ENCODE results near the gene PLIN5. TPM values are rescaled to one million over a fixed set of nuclear protein-coding genes. Genes with fewer than 3 reads are reported as not detected.

The PLIN5 gene, protein sequence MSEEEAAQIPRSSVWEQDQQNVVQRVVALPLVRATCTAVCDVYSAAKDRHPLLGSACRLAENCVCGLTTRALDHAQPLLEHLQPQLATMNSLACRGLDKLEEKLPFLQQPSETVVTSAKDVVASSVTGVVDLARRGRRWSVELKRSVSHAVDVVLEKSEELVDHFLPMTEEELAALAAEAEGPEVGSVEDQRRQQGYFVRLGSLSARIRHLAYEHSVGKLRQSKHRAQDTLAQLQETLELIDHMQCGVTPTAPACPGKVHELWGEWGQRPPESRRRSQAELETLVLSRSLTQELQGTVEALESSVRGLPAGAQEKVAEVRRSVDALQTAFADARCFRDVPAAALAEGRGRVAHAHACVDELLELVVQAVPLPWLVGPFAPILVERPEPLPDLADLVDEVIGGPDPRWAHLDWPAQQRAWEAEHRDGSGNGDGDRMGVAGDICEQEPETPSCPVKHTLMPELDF
- 1 to 10 TPM; 1.4 to 2.2 TPM for total RNA-seq
- polyA plus RNA-seq, result under 1 TPM in 1 of 2 donors, not detected in 1; 0.28 TPM

DNA sequence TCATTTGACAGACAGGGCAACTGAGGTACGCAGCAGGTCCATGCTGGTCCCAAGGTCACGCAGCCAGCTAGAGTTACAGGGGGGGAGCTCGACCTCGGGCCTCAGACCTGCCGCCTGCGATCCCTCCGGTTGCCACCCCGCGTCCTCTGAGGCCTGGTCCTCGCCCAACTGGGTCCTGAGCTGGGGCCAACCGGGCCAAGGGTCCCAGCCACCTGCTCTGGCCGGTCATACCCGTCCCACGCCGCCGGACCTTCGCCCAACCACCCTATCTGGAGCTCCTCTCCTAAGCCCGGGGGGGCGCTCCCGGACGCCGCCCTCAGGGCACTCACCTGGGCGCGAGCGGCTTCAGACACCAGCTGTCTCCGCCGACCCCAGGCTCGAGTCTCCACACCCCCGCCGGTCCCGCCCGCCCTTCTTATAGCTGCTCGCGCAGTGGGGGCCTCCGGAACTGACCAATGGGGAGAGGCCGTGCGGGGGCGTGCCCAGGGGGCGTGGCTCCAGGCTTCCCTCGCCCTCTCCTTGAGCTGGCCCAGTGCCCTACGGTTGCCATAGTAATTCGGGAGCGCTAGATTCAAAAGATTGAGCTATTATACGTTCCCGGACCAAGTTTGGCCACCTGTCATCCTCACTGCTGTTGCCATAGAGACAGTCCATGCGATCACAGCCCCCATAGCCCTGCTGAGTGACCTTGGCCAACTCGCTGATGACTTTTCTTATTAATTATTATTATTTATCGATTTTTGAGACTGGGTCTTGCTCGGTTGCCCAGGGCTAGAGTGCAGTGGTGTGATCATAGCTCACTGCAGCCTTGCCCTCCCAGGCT, at the start of gene PLIN5:
PLIN5 (minus strand) TSS at position 389 of the 823 bp plus-strand sequence. CDS start 1,150 bp downstream, outside the sequence.
- peaks cover 0 to 3% (median 0%) of the 10 kb centered on the region in 8 donors for H3K9me3 Mint-ChIP-seq
- Histone ChIP-seq H3K9me3 (ENCODE audit: control insufficient read depth in 1 of 2, low read length in 2 of 2) (no peaks in the 10 kb centered on the region), H3K36me3 (ENCODE audit: insufficient read depth, low read length) (no peaks in the 10 kb centered on the region), H3K4me1 (ENCODE audit: insufficient read depth, low read length) (no peaks in the 10 kb centered on the region), H3K27ac (ENCODE audit: low read depth, low read length) (no peak within 1 kb of the TSS), H3K4me3 (ENCODE audit: low read length in 2 of 2) (no peak within 1 kb of the TSS), H3K27me3 (ENCODE audit: insufficient read depth, low read length) (no peaks in the 10 kb centered on the region)
- DNase-seq, result peak in 2 of 5 donors; percentile 11 to 15
- peak within 1 kb of the TSS in 2 of 8 donors; percentile 52 to 58 for H3K4me3 Mint-ChIP-seq
- H3K4me1 Mint-ChIP-seq, result peaks cover 3 to 10% (median 4%) of the 10 kb centered on the region in 4 donors
- POLR2A ChIA-PET (ENCODE audit: partially characterized antibody), result no interaction called here
- CTCF ChIA-PET (ENCODE audit: partially characterized antibody), result interaction anchor here (1.0 to 1.6 kb wide), 4 partner anchors 8 to 14 kb away, joined by 3 to 5 read pairs (median 4); no protein-coding TSS in a partner anchor
- no peaks in the 10 kb centered on the region for H3K36me3 Mint-ChIP-seq
- intact Hi-C loops (cut with micrococcal nuclease), result no loop called here
- H3K27me3 Mint-ChIP-seq, result peaks cover 8 to 11% of the 10 kb centered on the region in 2 donors
- no peak within 1 kb of the TSS for H3K27ac Mint-ChIP-seq

DNA sequence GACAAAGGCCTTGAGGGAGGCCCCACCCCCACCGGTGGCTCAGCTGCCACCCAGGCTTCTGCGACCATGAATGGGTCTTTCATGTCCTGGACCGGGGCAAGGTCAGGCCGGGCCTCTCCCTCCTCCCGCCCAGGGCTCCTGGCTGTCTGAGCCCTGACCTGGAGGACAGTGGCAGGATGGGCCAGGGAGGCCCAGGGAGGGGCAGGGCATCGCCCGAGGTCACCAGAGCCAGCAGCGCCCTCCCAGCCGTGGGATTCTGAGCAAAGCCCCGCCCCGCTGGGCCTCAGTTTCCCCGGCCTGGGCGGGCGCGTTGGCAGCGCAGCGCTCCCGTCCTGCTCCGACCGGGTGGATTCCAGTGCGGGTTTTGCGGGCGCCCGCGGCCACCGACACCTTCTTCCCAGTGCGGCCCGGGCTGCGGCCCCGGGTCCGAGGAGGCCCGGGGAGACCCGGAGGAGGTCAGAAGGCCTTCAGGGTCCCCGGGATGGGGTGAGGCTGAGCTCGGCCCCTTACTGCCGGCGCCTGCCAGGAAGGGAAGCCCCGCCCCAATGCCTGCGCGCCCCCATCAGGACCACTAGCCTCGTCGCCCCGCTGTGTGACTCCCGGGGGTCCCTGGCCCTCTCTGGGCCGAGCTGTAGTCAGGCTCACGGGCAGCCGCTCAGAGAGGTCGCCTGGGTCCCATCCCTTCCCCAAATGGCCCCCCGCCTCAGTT, 49.1 kb upstream of the PLIN5 start:
- no peaks in the 10 kb centered on the region for H3K36me3 Mint-ChIP-seq
- Histone ChIP-seq H3K27ac (ENCODE audit: low read depth, low read length) (no peak overlapping the region), H3K4me1 (ENCODE audit: insufficient read depth, low read length) (peaks cover 11% of the 10 kb centered on the region), H3K27me3 (ENCODE audit: insufficient read depth, low read length) (peaks cover 11% of the 10 kb centered on the region), H3K9me3 (ENCODE audit: control insufficient read depth in 1 of 2, low read length in 2 of 2) (no peaks in the 10 kb centered on the region), H3K36me3 (ENCODE audit: insufficient read depth, low read length) (no peaks in the 10 kb centered on the region), H3K4me3 (ENCODE audit: low read length in 2 of 2) (no peak overlapping the region)
- intact Hi-C loops (cut with micrococcal nuclease), result no loop called here
- H3K27me3 Mint-ChIP-seq, result peaks cover 33 to 37% of the 10 kb centered on the region in 2 donors
- H3K27ac Mint-ChIP-seq, result no peak overlapping the region
- no peak for DNase-seq
- H3K4me1 Mint-ChIP-seq, result peaks cover 4 to 15% (median 7%) of the 10 kb centered on the region in 4 donors
- ChIA-PET POLR2A (ENCODE audit: partially characterized antibody) (no interaction called here), CTCF (ENCODE audit: partially characterized antibody) (interaction anchor here (1.1 kb wide), 1 partner anchor 53 kb away, joined by 4 read pairs; no protein-coding TSS in a partner anchor)
- H3K4me3 Mint-ChIP-seq, result no peak overlapping the region
- peaks cover 0 to 3% (median 0%) of the 10 kb centered on the region in 8 donors for H3K9me3 Mint-ChIP-seq

DNA sequence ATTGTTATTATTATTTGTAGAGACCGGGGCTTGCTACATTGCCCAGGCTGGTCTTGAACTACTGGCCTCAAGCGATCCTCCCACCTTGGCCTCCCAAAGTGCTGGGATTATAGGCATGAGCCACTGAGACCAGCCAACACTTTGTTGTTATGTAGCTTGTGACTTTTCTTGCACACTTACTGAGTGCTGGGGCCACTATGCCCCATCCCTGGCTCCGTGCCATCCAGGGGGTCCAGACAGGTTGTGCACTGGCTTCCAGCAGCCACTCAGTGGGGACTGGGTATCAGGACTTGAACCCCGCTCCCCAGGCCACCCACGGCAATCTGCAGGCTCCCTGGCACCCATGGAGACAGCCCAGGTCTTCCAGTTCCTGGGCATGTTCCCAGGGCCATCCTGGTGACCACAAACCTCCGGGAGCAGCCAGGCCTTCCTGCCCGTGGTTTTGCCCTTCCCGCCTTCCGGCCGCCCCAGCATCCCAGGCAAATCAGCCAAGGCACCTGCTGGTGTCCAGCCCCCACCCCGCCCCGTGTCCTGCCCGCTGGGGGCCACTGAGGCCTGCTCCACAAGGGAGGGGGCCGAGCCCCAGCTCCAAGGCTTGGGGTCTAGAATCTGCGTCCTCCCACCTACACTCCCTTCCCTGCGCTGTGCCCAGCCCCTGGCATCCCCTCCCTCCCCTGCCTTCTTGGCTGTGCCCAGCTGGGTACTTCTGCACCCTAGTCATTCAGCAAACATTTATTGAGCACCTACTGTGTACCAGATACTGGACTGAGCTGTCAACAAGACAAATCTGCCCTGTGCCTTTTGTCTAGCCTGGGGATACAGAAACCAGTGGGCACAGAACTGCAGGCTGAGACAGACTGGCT, 48.2 kb upstream of the PLIN5 start:
- Mint-ChIP-seq H3K27ac (no peak overlapping the region), H3K4me3 (peak overlapping the region in 2 of 8 donors; percentile 6 to 40), H3K27me3 (peaks cover 38 to 44% of the 10 kb centered on the region in 2 donors), H3K36me3 (no peaks in the 10 kb centered on the region), H3K9me3 (peaks cover 0 to 3% (median 0%) of the 10 kb centered on the region in 8 donors), H3K4me1 (peaks cover 4 to 15% (median 7%) of the 10 kb centered on the region in 4 donors)
- CTCF ChIA-PET (ENCODE audit: partially characterized antibody), result no interaction called here
- no peaks in the 10 kb centered on the region for H3K36me3 ChIP-seq (ENCODE audit: insufficient read depth, low read length)
- no peaks in the 10 kb centered on the region for H3K9me3 ChIP-seq (ENCODE audit: control insufficient read depth in 1 of 2, low read length in 2 of 2)
- no peak overlapping the region for H3K4me3 ChIP-seq (ENCODE audit: low read length in 2 of 2)
- H3K27me3 ChIP-seq (ENCODE audit: insufficient read depth, low read length), result peaks cover 11% of the 10 kb centered on the region
- intact Hi-C loops (cut with micrococcal nuclease), result no loop called here
- POLR2A ChIA-PET (ENCODE audit: partially characterized antibody), result no interaction called here
- DNase-seq, result no peak
- H3K27ac ChIP-seq (ENCODE audit: low read depth, low read length), result no peak overlapping the region
- H3K4me1 ChIP-seq (ENCODE audit: insufficient read depth, low read length), result peaks cover 11% of the 10 kb centered on the region

DNA sequence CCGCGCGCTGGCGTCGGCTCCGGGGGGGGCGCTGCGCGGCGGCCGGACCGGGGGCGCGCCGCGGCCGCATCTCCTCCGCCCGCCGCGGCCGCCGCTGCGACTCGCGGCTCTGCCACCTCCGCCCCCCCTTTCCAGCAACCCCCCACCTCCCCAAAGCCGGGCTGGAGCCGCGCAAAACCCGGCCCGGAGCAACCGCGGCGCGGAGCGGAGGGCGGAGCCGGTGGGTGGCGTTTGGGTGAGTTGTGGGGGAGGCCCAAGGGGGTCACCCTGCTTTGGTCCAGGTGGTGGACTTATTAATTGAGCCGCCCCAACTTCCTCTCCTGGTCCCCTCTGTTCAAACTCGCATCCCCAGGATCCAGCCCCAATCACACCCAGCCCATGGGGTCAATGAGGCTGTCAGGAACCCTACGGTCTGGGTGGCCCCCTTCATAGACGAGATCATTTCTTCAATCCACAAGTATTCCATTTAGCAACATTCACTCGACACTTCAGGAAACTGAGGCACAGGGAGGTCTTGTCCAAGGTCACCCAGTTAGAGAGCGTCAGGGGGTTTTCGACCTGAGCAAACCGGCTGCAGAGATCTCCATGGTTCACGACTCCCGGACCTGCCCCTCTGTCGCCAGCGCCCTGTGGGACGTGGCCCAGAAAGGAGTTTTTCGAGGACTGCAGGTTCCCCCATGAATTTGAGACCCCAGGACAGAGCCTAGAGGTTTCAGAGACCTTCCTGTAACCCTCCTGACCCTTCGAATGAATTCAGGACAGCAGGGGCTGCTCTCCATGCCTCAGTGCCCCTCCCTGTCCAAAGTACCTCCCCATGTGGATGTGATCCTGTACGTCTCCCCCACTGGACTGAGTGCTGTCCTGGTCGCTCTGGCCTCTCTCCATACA, 46.9 kb upstream of the PLIN5 start:
- Histone ChIP-seq H3K4me3 (ENCODE audit: low read length in 2 of 2) (no peak overlapping the region), H3K27ac (ENCODE audit: low read depth, low read length) (no peak overlapping the region), H3K9me3 (ENCODE audit: control insufficient read depth in 1 of 2, low read length in 2 of 2) (no peaks in the 10 kb centered on the region), H3K27me3 (ENCODE audit: insufficient read depth, low read length) (peaks cover 11% of the 10 kb centered on the region), H3K36me3 (ENCODE audit: insufficient read depth, low read length) (no peaks in the 10 kb centered on the region), H3K4me1 (ENCODE audit: insufficient read depth, low read length) (peaks cover 11% of the 10 kb centered on the region)
- Mint-ChIP-seq H3K4me3 (peak overlapping the region in 7 of 8 donors; percentile 13 to 72 (median 53)), H3K27ac (peak overlapping the region in 2 of 7 donors; percentile 27 to 72), H3K36me3 (no peaks in the 10 kb centered on the region), H3K9me3 (peaks cover 0 to 3% (median 0%) of the 10 kb centered on the region in 8 donors), H3K4me1 (peaks cover 5 to 15% (median 7%) of the 10 kb centered on the region in 4 donors), H3K27me3 (peaks cover 39 to 41% of the 10 kb centered on the region in 2 donors)
- intact Hi-C loops (cut with micrococcal nuclease), result no loop called here
- ChIA-PET POLR2A (ENCODE audit: partially characterized antibody) (no interaction called here), CTCF (ENCODE audit: partially characterized antibody) (no interaction called here)
- DNase-seq, result no peak

DNA sequence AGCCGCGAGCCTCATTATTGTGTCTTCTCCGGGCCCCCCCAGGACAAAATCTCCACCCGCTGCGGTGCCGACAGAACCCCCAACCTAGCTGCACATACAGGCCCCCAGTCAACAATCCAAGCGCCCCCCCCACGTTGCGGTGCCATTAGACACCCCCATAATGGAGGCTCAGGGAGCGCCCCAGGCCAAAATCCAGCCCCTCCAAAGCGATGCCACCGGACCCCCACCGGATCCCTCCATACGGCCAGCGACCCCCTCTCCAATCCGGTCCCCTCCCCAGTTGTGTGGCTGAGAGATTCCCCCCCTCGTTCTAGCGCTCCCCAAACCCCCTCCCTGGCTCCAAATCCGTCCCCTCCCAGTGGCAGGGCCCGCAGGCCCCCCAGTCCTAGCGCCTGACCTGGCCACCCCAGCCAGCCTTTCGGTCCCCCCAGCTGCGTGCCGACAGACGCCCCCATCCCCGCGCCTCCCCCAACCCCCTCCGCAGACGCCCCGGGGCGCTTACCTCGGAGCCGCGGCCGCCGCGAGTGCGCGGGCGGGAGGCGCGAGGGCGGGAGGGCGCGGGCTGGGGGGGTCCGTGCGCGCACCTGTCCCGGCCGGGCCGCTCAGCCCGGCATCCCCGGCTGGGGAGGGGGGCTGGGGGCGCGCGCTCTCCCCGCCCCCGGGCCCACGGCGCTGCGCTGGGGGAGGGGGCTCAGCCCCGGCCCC, 46.1 kb upstream of the PLIN5 start:
- peaks cover 5 to 15% (median 8%) of the 10 kb centered on the region in 4 donors for H3K4me1 Mint-ChIP-seq
- intact Hi-C loops (cut with micrococcal nuclease), result no loop called here
- no peak overlapping the region for H3K27ac Mint-ChIP-seq
- H3K4me3 ChIP-seq (ENCODE audit: low read length in 2 of 2), result no peak overlapping the region
- H3K27ac ChIP-seq (ENCODE audit: low read depth, low read length), result no peak overlapping the region
- ChIA-PET POLR2A (ENCODE audit: partially characterized antibody) (no interaction called here), CTCF (ENCODE audit: partially characterized antibody) (no interaction called here)
- H3K9me3 ChIP-seq (ENCODE audit: control insufficient read depth in 1 of 2, low read length in 2 of 2), result no peaks in the 10 kb centered on the region
- H3K27me3 Mint-ChIP-seq, result peaks cover 38 to 45% of the 10 kb centered on the region in 2 donors
- H3K36me3 ChIP-seq (ENCODE audit: insufficient read depth, low read length), result no peaks in the 10 kb centered on the region
- peak overlapping the region in 4 of 8 donors; percentile 17 to 51 (median 23) for H3K4me3 Mint-ChIP-seq
- no peaks in the 10 kb centered on the region for H3K36me3 Mint-ChIP-seq
- H3K27me3 ChIP-seq (ENCODE audit: insufficient read depth, low read length), result peaks cover 10% of the 10 kb centered on the region
- H3K4me1 ChIP-seq (ENCODE audit: insufficient read depth, low read length), result peaks cover 11% of the 10 kb centered on the region
- DNase-seq, result no peak
- H3K9me3 Mint-ChIP-seq, result peaks cover 0 to 3% (median 0%) of the 10 kb centered on the region in 8 donors
